Stomach (tissue), 9 donors: ENCODE measurements around the gene LEFTY1. TPM values are rescaled to one million over a fixed set of nuclear protein-coding genes. Genes with fewer than 3 reads are reported as not detected.
"Not testable (repeated sequence)": the region's sequence is repeated elsewhere in the genome, so short reads cannot be mapped to it uniquely, and the experiment has no call there.

Source experiments
- DNase-seq, 2 donors: peaks; one replicate each; pipeline versions ENCODE4 v3.0.0 to v3.0.0-alpha.2; 2013 to 2019
- H3K27ac ChIP-seq, 5 donors: fragments of 200-600 bp in 4 of 5; sonication (generic) in 4 of 5; one replicate each; pipeline ENCODE4 v1.5.1; 2013 to 2019; ENCODE audit warnings: mild to moderate bottlenecking in 1 of 5, moderate library complexity in 1 of 5
- H3K27me3 ChIP-seq, 3 donors: fragments of 200-600 bp; sonication (generic); one replicate each; pipeline ENCODE4 v1.5.1; 2017 to 2019; ENCODE audit warnings: mixed run types in 1 of 3
- H3K36me3 ChIP-seq, 4 donors: fragments of 200-600 bp; sonication (generic); 1 replicate in 3 of 4; 2 replicates in 1 of 4; pipeline ENCODE4 v1.5.1; 2016 to 2019
- H3K4me1 ChIP-seq, 4 donors: fragments of 200-600 bp; sonication (generic); one replicate each; pipeline ENCODE4 v1.5.1; 2016 to 2019
- H3K4me3 ChIP-seq, 4 donors: fragments of 200-600 bp; sonication (generic) in 3 of 4; one replicate each; pipeline ENCODE4 v1.5.1; 2016 to 2019; ENCODE audit warnings: mild to moderate bottlenecking in 1 of 4
- H3K9me3 ChIP-seq, 4 donors: fragments of 200-600 bp; sonication (generic); one replicate each; pipeline ENCODE4 v1.5.1; 2016 to 2019
- EP300 ChIP-seq: sonication (generic); formaldehyde crosslinking; IDR thresholded peaks from one replicate; pipeline ENCODE4 v1.6.1; 2017; ENCODE audit warnings: antibody characterized with exemption
- POLR2A ChIP-seq, 4 donors: fragments of 450-650 bp; IDR thresholded peaks; one replicate each; pipeline ENCODE4 v1.6.1; 2016; ENCODE audit warnings: antibody characterized with exemption in 4 of 4, control low read depth in 2 of 4, mild to moderate bottlenecking in 1 of 4, moderate library complexity in 1 of 4
- POLR2AphosphoS5 ChIP-seq, 3 donors: sonication (generic); formaldehyde crosslinking; IDR thresholded peaks; one replicate each; pipeline ENCODE4 v1.6.1; 2016; ENCODE audit warnings: antibody characterized with exemption in 3 of 3
- WGBS, 5 donors: extraction: QIAGEN DNeasy Blood & Tissue Kit in 3 of 5; methylation state at CpG; one replicate each; pipeline versions ENCODE4 v1.1.5 to v1.1.7; 2013 to 2018; 5-methylcytosine and 5-hydroxymethylcytosine counted together
- intact Hi-C: fragments of 100-400 bp; cut with DNase I; formaldehyde crosslinking; loops from one replicate; pipeline ENCODE4 v1.15.1; 2023; ENCODE audit warnings: low total_unique reads
- polyA plus RNA-seq, 3 donors: library from polyadenylated mRNA; stranded (reverse); fragments of 200-250 nt; gene quantifications; one replicate each; pipeline ENCODE4 v1.2.3, GENCODE V29; 2013
- total RNA-seq, 5 donors: library from RNA; depleted of rRNA; stranded (reverse); fragments of >200 nt; gene quantifications; one replicate each; pipeline versions ENCODE4 v1.1.0 to v1.2.3, GENCODE V29; 2014 to 2016
- TF ChIP-seq, protein P1 (sequence below), 7 experiments: fragments of 450-650 bp in 4 of 7; fragments of 200-600 bp in 3 of 7; sonication (generic) in 3 of 7; IDR thresholded peaks; one replicate each; pipeline ENCODE4 v1.5.1; 2016 to 2019; ENCODE audit warnings: antibody characterized with exemption in 7 of 7, control low read depth in 2 of 7, mild to moderate bottlenecking in 1 of 7
- donor health status: healthy with polysubstance abuse.
- donor health status: Bipolar disorder and iron deficiency.
- donor health status: healthy.

The LEFTY1 gene
- total and polyA plus RNA-seq, 8 donors: 0.37 to 499 (median 0.61) TPM; not detected in 3

DNA sequence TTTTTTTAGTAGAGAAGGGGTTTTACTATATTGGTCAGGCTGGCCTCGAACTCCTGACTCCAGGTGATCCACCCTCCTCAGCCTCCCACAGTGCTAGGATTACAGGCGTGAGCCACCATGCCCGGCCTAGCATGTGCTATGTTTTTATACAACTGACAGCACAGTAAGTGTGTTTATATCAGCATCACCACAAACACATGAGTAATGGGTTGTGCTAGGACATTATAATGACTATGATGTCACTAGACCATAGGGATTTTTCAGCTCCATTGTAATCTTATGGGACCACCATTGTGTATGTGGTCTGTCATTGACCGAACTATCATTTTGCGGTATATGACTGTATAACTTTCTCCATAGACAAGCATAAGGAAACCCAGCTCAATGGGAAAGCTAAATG lies 45.8 kb upstream of the LEFTY1 start:
- H3K27me3 ChIP-seq: no peaks in the 10 kb centered on the region
- peaks cover 0 to 4% (median 1%) of the 10 kb centered on the region in 4 donors for H3K4me1 ChIP-seq
- no peak overlapping the region for H3K27ac ChIP-seq
- 90 to 93% (median 93%) methylated on average over 5 of the region's 5 CpGs for WGBS, 5 donors
- no peak for TF ChIP-seq EP300
- no peak for TF ChIP-seq POLR2A (IDR thresholded peaks at IDR 0.05)
- TF ChIP-seq POLR2AphosphoS5 (IDR thresholded peaks at IDR 0.05): no peak
- TF ChIP-seq, protein P1, sequence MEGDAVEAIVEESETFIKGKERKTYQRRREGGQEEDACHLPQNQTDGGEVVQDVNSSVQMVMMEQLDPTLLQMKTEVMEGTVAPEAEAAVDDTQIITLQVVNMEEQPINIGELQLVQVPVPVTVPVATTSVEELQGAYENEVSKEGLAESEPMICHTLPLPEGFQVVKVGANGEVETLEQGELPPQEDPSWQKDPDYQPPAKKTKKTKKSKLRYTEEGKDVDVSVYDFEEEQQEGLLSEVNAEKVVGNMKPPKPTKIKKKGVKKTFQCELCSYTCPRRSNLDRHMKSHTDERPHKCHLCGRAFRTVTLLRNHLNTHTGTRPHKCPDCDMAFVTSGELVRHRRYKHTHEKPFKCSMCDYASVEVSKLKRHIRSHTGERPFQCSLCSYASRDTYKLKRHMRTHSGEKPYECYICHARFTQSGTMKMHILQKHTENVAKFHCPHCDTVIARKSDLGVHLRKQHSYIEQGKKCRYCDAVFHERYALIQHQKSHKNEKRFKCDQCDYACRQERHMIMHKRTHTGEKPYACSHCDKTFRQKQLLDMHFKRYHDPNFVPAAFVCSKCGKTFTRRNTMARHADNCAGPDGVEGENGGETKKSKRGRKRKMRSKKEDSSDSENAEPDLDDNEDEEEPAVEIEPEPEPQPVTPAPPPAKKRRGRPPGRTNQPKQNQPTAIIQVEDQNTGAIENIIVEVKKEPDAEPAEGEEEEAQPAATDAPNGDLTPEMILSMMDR (IDR thresholded peaks at IDR 0.05): no peak
- H3K36me3 ChIP-seq: no peaks in the 10 kb centered on the region
- H3K4me3 ChIP-seq: no peak overlapping the region
- DNase-seq: no peak
- intact Hi-C loops: no loop called here
- no peaks in the 10 kb centered on the region for H3K9me3 ChIP-seq

DNA sequence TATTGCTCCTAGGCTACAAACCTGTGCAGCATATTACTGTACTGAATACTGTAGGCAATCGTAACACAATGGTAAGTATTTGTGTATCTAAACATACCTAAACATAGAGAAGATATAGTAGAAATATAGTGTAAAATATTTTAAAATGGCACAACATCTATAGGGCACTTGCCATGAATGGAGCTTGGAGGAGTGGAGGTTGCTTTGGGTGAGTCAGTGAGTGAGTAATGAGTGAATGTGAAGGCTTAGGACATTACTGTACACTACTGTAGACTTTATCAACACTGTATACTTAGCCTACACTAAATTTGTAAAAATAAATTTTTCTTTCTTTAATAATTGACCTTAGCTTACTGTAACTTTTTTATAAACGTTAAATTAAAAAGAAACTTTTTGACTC lies 44.1 kb upstream of the LEFTY1 start:
- no peak for DNase-seq
- 73 to 87% (median 84%) methylated on average over 2 of the region's 2 CpGs for WGBS, 5 donors
- intact Hi-C loops: no loop called here
- Histone ChIP-seq H3K27ac (no peak overlapping the region), H3K4me3 (no peak overlapping the region), H3K27me3 (no peaks in the 10 kb centered on the region), H3K36me3 (no peaks in the 10 kb centered on the region), H3K9me3 (no peaks in the 10 kb centered on the region), H3K4me1 (no peaks in the 10 kb centered on the region)
- TF ChIP-seq, protein P1 (IDR thresholded peaks at IDR 0.05): no peak
- TF ChIP-seq POLR2AphosphoS5 (IDR thresholded peaks at IDR 0.05): no peak

DNA sequence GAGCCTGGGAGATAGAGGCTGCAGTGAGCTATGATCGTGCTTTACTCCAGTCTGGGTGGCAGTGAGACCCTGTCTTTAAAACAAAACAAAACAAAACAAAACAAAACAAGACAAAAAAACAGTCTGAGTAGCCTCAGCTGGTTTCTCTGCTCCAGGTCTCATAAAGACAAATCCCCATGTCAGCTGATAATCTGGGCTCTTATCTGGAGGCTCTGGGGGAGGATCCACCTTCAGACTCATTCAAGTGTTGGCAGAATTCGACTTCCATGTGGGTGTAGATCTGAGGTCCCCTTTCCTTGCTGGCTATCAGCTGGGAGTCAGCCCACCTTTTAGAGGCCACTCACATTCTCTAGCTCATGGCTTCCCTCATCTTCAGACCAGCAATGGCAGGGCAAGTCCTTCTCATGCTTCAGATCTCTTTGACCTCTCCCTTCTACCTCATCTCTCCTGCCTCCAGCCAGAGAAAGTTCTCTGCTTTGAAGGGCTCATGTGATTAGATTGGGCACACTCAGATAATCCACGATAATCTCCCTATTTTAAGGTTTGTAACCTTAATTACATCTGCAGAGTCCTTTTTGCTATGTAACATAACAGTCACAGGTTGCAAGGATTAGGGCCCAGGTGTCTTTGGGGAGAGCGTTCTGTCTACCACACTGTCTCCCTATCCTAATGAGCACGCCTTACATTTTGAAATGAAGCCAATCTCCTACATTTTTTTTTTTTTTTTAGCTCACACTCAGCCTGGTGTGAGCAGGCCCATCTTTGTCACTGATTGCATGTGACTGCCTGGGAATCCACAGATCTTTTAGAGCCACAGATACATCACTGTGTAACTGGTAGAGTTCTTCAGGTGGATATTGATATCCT lies 42.6 kb upstream of the LEFTY1 start:
- WGBS, 5 donors: 67 to 83% (median 77%) methylated on average over 5 of the region's 5 CpGs
- Histone ChIP-seq H3K36me3 (no peaks in the 10 kb centered on the region), H3K27ac (no peak overlapping the region), H3K4me3 (no peak overlapping the region), H3K27me3 (no peaks in the 10 kb centered on the region), H3K9me3 (no peaks in the 10 kb centered on the region), H3K4me1 (no peaks in the 10 kb centered on the region)
- TF ChIP-seq EP300 (no peak), POLR2A (IDR thresholded peaks at IDR 0.05) (no peak)
- no peak for DNase-seq
- intact Hi-C loops: no loop called here

DNA sequence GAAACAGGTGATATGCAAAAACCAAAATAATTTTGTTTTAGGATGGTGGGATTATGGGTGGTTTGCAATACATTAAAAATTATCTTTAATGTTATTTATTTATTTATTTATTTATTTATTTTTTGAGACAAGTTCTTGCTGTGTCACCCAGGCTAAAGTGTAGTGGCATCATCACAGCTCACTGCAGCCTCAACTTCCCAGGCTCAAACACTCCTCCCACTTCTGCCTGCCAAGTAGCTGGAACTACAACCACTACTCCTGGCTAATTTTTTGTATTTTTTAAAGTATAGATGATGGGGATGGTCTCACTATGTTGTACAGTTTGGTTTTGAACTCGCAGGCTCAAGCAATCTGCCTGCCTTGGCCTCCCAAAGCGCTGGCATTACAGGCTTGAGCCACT lies 41.6 kb upstream of the LEFTY1 start:
- intact Hi-C loops: no loop called here
- Histone ChIP-seq H3K4me1 (no peaks in the 10 kb centered on the region), H3K27ac (no peak overlapping the region), H3K36me3 (no peaks in the 10 kb centered on the region), H3K9me3 (no peaks in the 10 kb centered on the region), H3K27me3 (no peaks in the 10 kb centered on the region), H3K4me3 (no peak overlapping the region)
- DNase-seq: no peak
- TF ChIP-seq POLR2A (IDR thresholded peaks at IDR 0.05): no peak
- TF ChIP-seq EP300: no peak
- TF ChIP-seq, protein P1 (IDR thresholded peaks at IDR 0.05): no peak
- TF ChIP-seq POLR2AphosphoS5 (IDR thresholded peaks at IDR 0.05): no peak
- WGBS, 5 donors: 91 to 95% (median 93%) methylated on average over 2 of the region's 2 CpGs

DNA sequence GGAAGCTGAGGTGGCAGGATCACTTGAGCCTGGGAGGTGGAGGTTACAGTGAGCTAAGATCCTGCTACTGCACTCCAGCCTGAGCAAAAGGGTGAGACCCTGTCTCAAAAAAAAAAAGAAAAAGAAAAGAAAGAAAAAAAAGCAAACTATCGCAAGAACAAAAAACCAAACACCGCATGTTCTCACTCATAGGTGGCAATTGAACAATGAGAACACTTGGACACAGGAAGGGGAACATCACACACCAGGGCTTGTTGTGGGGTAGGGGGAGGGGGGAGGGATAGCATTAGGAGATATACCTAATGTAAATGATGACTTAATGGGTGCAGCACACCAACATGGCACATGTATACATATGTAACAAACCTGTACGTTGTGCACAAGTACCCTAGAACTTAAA lies 40.5 kb upstream of the LEFTY1 start:
- H3K9me3 ChIP-seq, H3K4me3 ChIP-seq, intact Hi-C loops, DNase-seq, H3K36me3 ChIP-seq, H3K27ac ChIP-seq, H3K4me1 ChIP-seq, H3K27me3 ChIP-seq: not testable (repeated sequence)
- WGBS, 5 donors: 92 to 98% (median 93%) methylated on average over 3 of the region's 3 CpGs
